Inflammatory macrophage (primary cell): ENCODE results near the gene TCEANC2.

Experiments
- DNase-seq, 2 donors: peaks; one replicate each; pipeline ENCODE4 v3.0.0-alpha.2; 2020 to 2022

Gene TCEANC2

DNA sequence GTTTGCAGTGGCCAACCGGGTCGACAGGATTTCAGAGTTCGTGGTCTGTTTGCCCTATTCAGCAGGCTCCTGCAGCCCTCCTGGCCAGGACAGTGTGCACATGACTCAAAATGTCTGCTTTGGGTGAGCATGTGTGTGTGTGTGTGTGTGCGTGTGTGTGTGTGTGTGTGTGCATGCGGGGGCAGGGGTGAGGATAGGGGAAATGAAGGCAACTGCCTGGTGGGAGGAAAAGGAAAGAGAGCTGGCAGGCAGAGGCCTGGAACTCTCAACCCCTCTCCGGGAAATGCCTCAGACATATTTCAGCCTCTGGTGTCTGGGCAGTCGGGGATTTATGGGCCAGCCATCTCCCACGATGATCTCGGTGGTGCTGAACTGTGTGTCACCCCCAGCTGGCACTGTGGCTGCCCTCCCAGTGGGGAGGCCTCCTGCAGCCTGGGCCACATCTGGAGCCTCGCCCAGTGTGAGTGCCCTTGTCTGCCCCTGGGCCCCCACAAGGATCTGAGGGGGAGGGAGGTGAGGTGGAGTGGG is 84.2 kb downstream of the TCEANC2 start:
- DNase-seq, result peak; percentile 6 to 50

DNA sequence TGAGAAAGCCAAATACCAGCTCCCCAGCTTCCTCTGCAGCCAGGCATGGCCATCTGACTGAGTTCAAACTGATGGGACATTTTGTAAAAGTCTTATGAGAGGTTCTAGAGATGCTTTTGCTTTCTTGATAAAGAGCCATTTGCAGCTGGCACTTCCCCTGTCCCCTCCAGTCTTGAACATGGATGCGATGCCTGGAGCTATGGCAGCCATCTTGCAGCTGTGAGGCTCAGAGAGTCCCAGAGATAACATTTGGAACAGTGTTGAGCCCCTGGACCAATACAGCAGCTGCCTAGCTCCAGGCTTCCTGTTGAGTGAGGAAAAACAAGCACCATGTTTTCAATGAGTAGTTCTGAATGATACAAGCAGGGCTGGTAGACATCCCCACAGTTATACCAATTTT is 85.6 kb downstream of the TCEANC2 start:
- DNase-seq, result no peak

DNA sequence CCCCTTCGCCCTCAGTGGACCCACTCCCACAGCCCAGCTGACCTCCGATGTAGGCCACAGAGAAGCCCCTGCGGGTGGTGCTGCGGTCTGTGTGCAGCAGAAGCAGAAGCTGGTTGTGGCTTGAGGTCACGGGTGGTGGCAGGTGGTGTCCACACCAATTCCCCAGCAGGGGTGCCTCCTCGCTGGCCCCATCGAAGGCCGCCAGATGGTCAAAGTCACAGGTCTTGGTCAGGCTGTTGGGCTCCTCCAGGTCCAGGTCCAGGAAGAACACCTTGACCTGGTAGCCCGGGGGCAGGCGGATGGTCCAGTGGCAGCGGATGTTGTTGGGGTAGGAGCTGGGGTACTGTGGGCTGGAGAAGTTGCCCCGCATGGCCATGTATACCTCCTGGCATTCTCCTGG is 86.3 kb downstream of the TCEANC2 start:
- DNase-seq, result no peak

- no peak for DNase-seq
These were observed 88.9 kb downstream of the TCEANC2 start for GRCh38 chr1:54142146-54142900.

GRCh38 chr1:54144366-54144765 is 91.0 kb downstream of the TCEANC2 start:
- DNase-seq, result no peak

GRCh38 chr1:54149734-54150133 is 96.3 kb downstream of the TCEANC2 start:
- DNase-seq, result peak in 1 of 2 donors; percentile 21

DNA sequence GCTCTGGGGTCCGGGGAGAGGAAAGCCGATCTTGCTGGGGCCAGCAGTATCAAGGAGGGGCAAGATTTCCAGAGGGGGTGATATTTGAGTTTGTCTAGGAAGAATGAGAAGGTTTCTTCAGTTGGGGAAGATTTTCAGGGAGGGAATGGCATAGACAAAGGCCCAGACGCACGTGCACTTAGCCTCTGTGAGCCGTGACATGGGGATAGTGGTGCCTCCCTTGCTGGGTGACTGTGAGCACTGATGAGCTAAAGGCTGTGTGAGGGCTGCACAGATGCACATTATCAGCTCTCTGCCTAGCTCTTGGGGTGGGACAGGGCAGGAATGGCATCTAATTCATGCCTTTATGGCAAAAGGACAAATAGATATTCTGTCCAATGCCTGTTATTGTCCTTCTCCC is 97.6 kb downstream of the TCEANC2 start:
- DNase-seq, result no peak

DNA sequence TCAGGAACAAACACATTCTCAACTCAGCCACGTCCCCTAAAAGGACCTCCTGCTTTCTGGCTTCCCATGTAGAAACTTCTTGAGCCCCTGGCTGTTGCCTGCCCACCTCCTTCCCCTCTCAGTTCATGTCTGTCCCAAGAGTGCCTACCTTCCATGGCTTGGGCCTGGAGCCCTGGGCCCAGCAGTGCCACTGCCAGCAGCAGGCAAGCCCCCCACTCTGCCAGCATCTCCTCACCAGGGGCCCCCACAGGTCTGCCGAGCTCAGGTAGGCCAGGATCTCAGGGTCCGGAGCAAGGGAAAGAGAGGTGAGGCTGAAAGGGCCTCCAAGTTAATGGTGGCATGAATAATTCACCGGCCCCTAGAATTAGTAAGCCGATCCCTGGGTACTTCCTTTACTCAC is 99.3 kb downstream of the TCEANC2 start, which contains the start of gene CDCP2:
Gene CDCP2 (minus strand): TSS at position 305 of the 400 bp plus-strand sequence. CDS start 78 bp downstream, at position 227.
- no peak for DNase-seq

- DNase-seq, result peak; percentile 34 to 52
These were observed 100.4 kb downstream of the TCEANC2 start for GRCh38 chr1:54153535-54154439.
